Activated CD4-positive, alpha-beta T cell treated with anti-CD3 and anti-CD28 coated beads, Interleukin-2, amount 10 ng/mL, durations not matched to agents 24 days and 14 days (primary cell): Measurements from ENCODE around the gene ERMARD. TPM values are rescaled to one million over a fixed set of nuclear protein-coding genes. Genes with fewer than 3 reads are reported as not detected.

Experiments used
- DNase-seq: peaks from one replicate; pipeline ENCODE4 v3.0.0; 2022
- H3K27ac Mint-ChIP-seq: one replicate; pipeline ENCODE4 v1.8.0; 2022; ENCODE audit warnings: mild to moderate bottlenecking, mixed read lengths
- H3K27me3 Mint-ChIP-seq: one replicate; pipeline ENCODE4 v1.8.0; 2022; ENCODE audit warnings: mixed read lengths
- H3K36me3 Mint-ChIP-seq: one replicate; pipeline ENCODE4 v1.8.0; 2022; ENCODE audit warnings: low read depth, mild to moderate bottlenecking, mixed read lengths
- H3K4me1 Mint-ChIP-seq: one replicate; pipeline ENCODE4 v1.8.0; 2021; ENCODE audit warnings: mixed read lengths
- H3K4me3 Mint-ChIP-seq: one replicate; pipeline ENCODE4 v1.8.0; 2022; ENCODE audit warnings: mild to moderate bottlenecking, moderate library complexity, mixed read lengths
- H3K9me3 Mint-ChIP-seq: one replicate; pipeline ENCODE4 v1.8.0; 2021; ENCODE audit warnings: mixed read lengths
- intact Hi-C: fragments of 100-400 bp; cut with micrococcal nuclease; formaldehyde crosslinking; loops from one replicate; pipeline ENCODE4 v1.15.1; 2023
- total RNA-seq: library from RNA; stranded (reverse); gene quantifications from 2 replicates; pipeline ENCODE4 v1.2.3, GENCODE V29; 2022

ERMARD gene
- 26.2 and 27.9 TPM in 2 replicates for total RNA-seq

GRCh38 chr6:169751242-169752073 is at the start of gene ERMARD, which contains the start of gene DYNLT2:
Gene ERMARD, plus strand, starts transcription at chr6:169751622. Its CDS starts 36 bp downstream, at chr6:169751658.
Gene DYNLT2, minus strand, starts transcription at chr6:169751572. Its CDS starts 114 bp downstream, at chr6:169751458.
- H3K4me3 Mint-ChIP-seq: peak within 1 kb of the TSS; percentile 100
- H3K27me3 Mint-ChIP-seq: peaks cover 2% of the 10 kb centered on the region
- no peaks in the 10 kb centered on the region for H3K9me3 Mint-ChIP-seq
- H3K4me1 Mint-ChIP-seq: peaks cover 28% of the 10 kb centered on the region
- H3K27ac Mint-ChIP-seq: peak within 1 kb of the TSS; percentile 100
- intact Hi-C loops: loop anchor here (1.0 to 5.0 kb wide), 5 partner anchors 27 to 833 kb away; partner anchors contain the start of genes C6orf120, FAM120B, PDCD2 and PHF10
- peak; percentile 99 for DNase-seq
- peaks cover 9% of the 10 kb centered on the region for H3K36me3 Mint-ChIP-seq

GRCh38 chr6:169701954-169702839 is 49.2 kb upstream of the ERMARD start, which contains the start of the genes C6orf120 and WDR27:
Gene C6orf120, plus strand, starts transcription at chr6:169702126. Its CDS starts 334 bp downstream, at chr6:169702460.
Gene WDR27, minus strand, starts transcription at chr6:169702029. Its CDS starts 13,024 bp downstream, at chr6:169689005.
- DNase-seq: peak; percentile 99
- H3K4me1 Mint-ChIP-seq: peaks cover 29% of the 10 kb centered on the region
- intact Hi-C loops: loop anchor here (1.0 to 5.0 kb wide), 7 partner anchors 21 to 880 kb away; partner anchors contain the start of genes DYNLT2, ERMARD, FAM120B and PDCD2

DNA sequence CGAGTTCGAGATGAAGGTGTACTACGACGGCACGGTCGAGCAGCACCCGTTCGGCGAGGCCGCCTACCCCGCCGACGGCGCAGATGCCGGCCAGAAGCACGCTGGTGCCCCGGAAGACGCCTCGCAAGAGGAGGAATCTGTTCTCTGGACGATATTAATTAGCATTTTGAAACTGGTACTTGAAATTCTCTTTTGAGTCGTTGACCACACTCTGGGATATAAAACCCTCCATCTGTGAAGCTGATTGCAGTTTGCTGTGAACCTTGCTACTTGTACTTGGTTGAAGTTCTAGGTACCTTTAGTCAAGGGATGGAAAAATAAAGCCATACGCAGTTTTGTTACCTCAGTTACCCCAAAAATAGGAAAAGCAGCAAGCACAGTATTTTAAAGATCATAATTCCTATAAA is 48.6 kb upstream of the ERMARD start:
- Mint-ChIP-seq H3K4me1 (peaks cover 29% of the 10 kb centered on the region), H3K9me3 (no peaks in the 10 kb centered on the region), H3K36me3 (peaks cover 30% of the 10 kb centered on the region), H3K4me3 (peak overlapping the region; percentile 94), H3K27ac (peak overlapping the region; percentile 89), H3K27me3 (no peaks in the 10 kb centered on the region)
- intact Hi-C loops: loop anchor here (1.0 to 5.0 kb wide), 6 partner anchors 20 to 879 kb away; partner anchors contain the start of genes DYNLT2, ERMARD, FAM120B and PDCD2
- DNase-seq: no peak

More at GRCh38 chr6:169701954-169702839, 49.2 kb upstream of the ERMARD start, which contains the start of the genes C6orf120 and WDR27:
- Mint-ChIP-seq H3K4me3 (peak within 1 kb of the TSS; percentile 94), H3K27ac (peak within 1 kb of the TSS; percentile 89), H3K9me3 (no peaks in the 10 kb centered on the region), H3K27me3 (no peaks in the 10 kb centered on the region), H3K36me3 (peaks cover 27% of the 10 kb centered on the region)

DNA sequence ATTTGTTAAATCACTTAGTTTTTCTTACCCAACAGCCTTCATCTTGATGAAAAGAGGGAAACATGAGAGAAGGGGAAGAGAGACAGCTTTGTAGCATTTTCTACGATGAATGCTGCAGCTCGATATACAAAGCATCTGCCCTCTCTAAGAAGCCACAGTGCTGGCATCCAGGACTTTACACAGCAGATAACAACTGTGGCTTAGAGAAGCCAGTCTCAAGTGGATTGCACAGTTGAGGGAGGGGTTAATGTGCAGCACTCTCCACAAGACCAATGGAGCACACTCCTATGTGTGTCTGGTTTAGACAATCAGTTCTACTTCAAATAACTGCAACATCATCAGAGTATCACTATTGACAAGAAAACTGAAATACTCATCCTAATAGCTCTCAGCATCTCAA is 43.6 kb upstream of the ERMARD start:
- Mint-ChIP-seq H3K27me3 (no peaks in the 10 kb centered on the region), H3K36me3 (peaks cover 46% of the 10 kb centered on the region), H3K4me1 (peaks cover 29% of the 10 kb centered on the region), H3K4me3 (no peak overlapping the region), H3K27ac (peak overlapping the region; percentile 29), H3K9me3 (no peaks in the 10 kb centered on the region)
- no peak for DNase-seq
- intact Hi-C loops: no loop called here

GRCh38 chr6:169709293-169709692 is 42.1 kb upstream of the ERMARD start:
- H3K27ac Mint-ChIP-seq: no peak overlapping the region
- H3K27me3 Mint-ChIP-seq: no peaks in the 10 kb centered on the region
- H3K9me3 Mint-ChIP-seq: no peaks in the 10 kb centered on the region
- H3K36me3 Mint-ChIP-seq: peaks cover 40% of the 10 kb centered on the region
- no peak for DNase-seq
- no peak overlapping the region for H3K4me3 Mint-ChIP-seq
- peaks cover 22% of the 10 kb centered on the region for H3K4me1 Mint-ChIP-seq
- intact Hi-C loops: no loop called here

- intact Hi-C loops: no loop called here
- no peaks in the 10 kb centered on the region for H3K9me3 Mint-ChIP-seq
- H3K27me3 Mint-ChIP-seq: no peaks in the 10 kb centered on the region
- H3K4me1 Mint-ChIP-seq: peaks cover 18% of the 10 kb centered on the region
- no peak for DNase-seq
- no peak overlapping the region for H3K4me3 Mint-ChIP-seq
- H3K27ac Mint-ChIP-seq: no peak overlapping the region
- H3K36me3 Mint-ChIP-seq: peaks cover 42% of the 10 kb centered on the region
These were observed 41.4 kb upstream of the ERMARD start for GRCh38 chr6:169710009-169710408.

DNA sequence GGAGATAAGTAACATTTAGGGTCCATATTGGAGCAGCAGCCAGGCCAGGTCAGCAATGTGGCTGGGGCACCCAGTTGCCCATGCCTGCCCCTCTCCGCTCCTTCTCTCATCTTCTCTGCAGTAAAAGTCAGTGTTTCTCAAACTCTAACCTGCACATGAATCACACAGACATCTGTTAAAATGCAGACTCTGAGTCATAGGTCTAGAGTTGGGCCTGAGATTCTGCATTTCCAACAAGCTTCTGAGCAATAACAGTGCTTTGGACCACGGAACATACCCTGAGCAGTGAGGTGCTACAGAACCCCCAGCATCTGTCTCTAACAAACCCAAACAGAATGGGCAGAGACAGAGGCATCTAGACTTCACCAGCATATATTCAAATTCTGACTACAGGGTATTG is 37.2 kb upstream of the ERMARD start:
- Mint-ChIP-seq H3K9me3 (no peaks in the 10 kb centered on the region), H3K4me3 (no peak overlapping the region), H3K27me3 (no peaks in the 10 kb centered on the region), H3K36me3 (peaks cover 46% of the 10 kb centered on the region), H3K27ac (no peak overlapping the region), H3K4me1 (peaks cover 5% of the 10 kb centered on the region)
- intact Hi-C loops: no loop called here
- no peak for DNase-seq

- intact Hi-C loops: no loop called here
These were observed 36.8 kb upstream of the ERMARD start for GRCh38 chr6:169714595-169714994.

GRCh38 chr6:169719117-169719516 is 32.3 kb upstream of the ERMARD start:
- Mint-ChIP-seq H3K4me3 (no peak overlapping the region), H3K9me3 (no peaks in the 10 kb centered on the region), H3K36me3 (peaks cover 39% of the 10 kb centered on the region), H3K4me1 (peaks cover 19% of the 10 kb centered on the region), H3K27ac (no peak overlapping the region), H3K27me3 (no peaks in the 10 kb centered on the region)
- DNase-seq: no peak
- intact Hi-C loops: no loop called here

More at GRCh38 chr6:169714595-169714994, 36.8 kb upstream of the ERMARD start:
- Mint-ChIP-seq H3K4me1 (peaks cover 6% of the 10 kb centered on the region), H3K27ac (no peak overlapping the region), H3K36me3 (peaks cover 50% of the 10 kb centered on the region), H3K9me3 (no peaks in the 10 kb centered on the region), H3K27me3 (no peaks in the 10 kb centered on the region), H3K4me3 (no peak overlapping the region)
- DNase-seq: no peak

- intact Hi-C loops: loop anchor here (5.0 kb wide), 1 partner anchor 508 kb away; no protein-coding TSS in a partner anchor
- peaks cover 3% of the 10 kb centered on the region for H3K27me3 Mint-ChIP-seq
- no peak overlapping the region for H3K27ac Mint-ChIP-seq
- no peak overlapping the region for H3K4me3 Mint-ChIP-seq
- no peak for DNase-seq
- H3K9me3 Mint-ChIP-seq: no peaks in the 10 kb centered on the region
- peaks cover 30% of the 10 kb centered on the region for H3K36me3 Mint-ChIP-seq
- H3K4me1 Mint-ChIP-seq: peaks cover 23% of the 10 kb centered on the region
These were observed 31.1 kb upstream of the ERMARD start for GRCh38 chr6:169720207-169720855.

DNA sequence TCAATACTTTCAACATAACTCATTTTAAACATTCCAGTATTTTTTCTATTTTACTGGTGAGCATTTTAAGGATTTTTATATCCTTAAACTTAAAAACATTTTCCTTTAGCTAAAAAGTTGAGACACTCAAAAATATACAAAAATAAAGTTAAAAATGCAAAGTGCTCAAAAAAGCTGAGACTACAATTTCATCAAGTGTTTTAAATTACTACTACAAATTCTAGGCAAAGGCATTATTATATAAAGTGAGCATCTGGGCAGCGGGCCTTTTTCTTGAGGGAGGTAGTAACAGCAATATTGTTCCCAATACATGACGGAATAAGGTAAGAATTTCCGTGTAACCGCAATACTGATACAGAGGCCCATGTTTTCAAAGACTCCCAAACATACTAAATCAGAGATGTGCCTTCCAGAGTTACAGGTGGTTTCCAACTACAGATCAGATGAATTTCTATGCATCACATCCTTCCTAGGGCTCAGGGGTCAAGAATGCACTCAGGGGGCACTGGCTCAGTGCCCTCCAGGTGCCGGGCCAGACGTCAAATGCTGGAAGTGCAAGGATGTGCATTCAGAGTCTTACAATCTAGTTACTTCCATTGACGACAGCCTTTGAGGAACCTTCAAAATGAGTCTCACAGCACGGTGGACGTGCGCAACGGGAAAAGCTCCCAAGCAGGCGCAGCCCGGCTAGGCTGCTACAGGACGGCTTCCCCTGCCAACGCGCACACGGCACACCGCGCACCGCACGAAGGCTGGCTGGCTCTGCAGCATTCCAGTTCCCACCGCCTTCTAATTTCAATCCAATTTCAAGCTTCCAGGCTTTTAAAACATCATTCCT is 28.8 kb upstream of the ERMARD start:
- Mint-ChIP-seq H3K4me3 (peak overlapping the region; percentile 90), H3K4me1 (peaks cover 23% of the 10 kb centered on the region), H3K27me3 (peaks cover 5% of the 10 kb centered on the region), H3K27ac (peak overlapping the region; percentile 94), H3K36me3 (peaks cover 18% of the 10 kb centered on the region), H3K9me3 (no peaks in the 10 kb centered on the region)
- peak; percentile 81 for DNase-seq
- intact Hi-C loops: loop anchor here (1.0 to 5.0 kb wide), 3 partner anchors 20 to 830 kb away; partner anchors contain the start of genes C6orf120, PSMB1 and WDR27
